Measurements from ENCODE around the gene PRR35.
A peak's percentile ranks its signal among the peaks of the same experiment; 100 is the strongest.

Gene PRR35

DNA sequence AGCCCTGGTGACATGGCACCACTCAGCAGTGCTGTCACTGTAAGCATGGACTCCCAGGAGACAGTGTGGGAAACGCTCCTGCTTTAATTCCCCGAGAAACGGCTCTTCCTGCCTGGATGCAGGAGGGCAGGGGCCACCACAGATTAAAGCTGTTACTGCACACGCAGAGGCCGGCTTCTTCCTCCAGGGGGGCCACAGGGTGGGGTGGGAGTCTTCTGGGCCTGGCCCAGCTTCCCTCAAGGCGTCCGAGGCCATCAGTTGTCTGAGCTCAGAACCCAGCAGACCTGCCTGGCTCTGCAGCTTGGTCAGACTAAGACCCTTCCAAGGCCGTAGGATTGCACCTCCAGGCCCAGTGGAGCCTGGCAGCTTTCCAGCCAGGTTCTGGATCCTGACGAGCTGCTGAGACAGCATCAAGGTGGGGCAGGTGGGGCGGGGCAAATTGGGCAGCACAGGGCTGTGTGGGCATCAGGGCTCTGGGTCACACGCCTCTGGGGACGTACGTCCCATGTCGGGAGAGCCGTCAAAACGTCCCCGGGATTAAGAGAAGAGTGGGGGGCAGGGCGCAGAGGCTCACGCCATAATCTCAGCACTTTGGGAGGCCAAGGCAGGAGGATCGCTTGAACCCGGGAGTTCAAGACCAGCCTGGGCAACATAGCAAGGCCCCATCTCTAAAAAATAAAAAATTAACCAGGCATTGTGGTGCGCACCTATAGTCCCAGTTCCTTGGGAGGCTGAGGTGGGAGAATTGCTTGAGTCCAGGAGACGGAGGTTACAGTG lies 37.7 kb upstream of the PRR35 start:
- Histone ChIP-seq H3K27me3 (ENCODE audit: insufficient read depth, low read depth, severe bottlenecking) (no peaks in the 10 kb centered on the region), H3K4me3 (ENCODE audit: low read depth, low read length) (no peak overlapping the region), H3K27ac (no peak overlapping the region; the same call in 1 of the 2 replicates), H3K9me3 (ENCODE audit: severe bottlenecking) (no peaks in the 10 kb centered on the region), H3K36me3 (peaks cover 27% of the 10 kb centered on the region)
- TF ChIP-seq, protein P1, sequence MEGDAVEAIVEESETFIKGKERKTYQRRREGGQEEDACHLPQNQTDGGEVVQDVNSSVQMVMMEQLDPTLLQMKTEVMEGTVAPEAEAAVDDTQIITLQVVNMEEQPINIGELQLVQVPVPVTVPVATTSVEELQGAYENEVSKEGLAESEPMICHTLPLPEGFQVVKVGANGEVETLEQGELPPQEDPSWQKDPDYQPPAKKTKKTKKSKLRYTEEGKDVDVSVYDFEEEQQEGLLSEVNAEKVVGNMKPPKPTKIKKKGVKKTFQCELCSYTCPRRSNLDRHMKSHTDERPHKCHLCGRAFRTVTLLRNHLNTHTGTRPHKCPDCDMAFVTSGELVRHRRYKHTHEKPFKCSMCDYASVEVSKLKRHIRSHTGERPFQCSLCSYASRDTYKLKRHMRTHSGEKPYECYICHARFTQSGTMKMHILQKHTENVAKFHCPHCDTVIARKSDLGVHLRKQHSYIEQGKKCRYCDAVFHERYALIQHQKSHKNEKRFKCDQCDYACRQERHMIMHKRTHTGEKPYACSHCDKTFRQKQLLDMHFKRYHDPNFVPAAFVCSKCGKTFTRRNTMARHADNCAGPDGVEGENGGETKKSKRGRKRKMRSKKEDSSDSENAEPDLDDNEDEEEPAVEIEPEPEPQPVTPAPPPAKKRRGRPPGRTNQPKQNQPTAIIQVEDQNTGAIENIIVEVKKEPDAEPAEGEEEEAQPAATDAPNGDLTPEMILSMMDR (IDR thresholded peaks at IDR 0.05; ENCODE audit: low read depth, low read length): no peak
- no peak for DNase-seq

DNA sequence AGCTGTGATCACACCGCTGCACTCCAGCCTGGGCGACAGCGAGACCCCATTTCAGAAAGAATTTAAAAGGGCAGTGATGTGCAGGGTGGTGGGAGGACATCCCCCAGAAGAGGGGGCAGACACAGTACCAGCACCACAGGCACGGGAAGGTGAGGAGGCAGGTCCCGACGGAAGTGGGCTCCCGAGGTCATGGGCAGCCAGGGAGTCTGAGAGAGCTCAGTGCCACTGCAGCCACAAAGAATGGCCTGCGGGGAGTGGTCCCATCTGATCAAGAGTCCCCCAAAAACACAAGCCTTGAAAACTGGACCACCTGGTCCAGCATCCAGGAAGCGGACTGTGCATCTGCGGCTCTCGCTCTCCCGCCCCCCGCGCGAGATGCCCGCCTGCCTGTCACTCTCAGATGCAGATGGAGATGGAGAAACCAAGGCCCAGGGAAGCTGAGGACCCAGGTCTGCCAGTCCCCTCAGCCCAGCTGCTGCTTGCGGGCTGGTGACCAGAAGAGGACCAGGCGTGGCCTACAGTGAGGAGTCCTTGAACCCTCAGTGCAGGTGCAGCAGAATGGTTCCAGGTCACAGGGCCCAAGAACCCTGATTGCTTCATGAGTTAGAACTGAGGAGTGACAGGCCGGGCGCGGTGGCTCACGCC lies 37.0 kb upstream of the PRR35 start:
- peaks cover 27% of the 10 kb centered on the region for H3K36me3 ChIP-seq
- H3K9me3 ChIP-seq (ENCODE audit: severe bottlenecking): no peaks in the 10 kb centered on the region
- no peak overlapping the region for H3K4me3 ChIP-seq (ENCODE audit: low read depth, low read length)
- no peak for DNase-seq
- H3K27ac ChIP-seq: no peak overlapping the region
- TF ChIP-seq, protein P1 (IDR thresholded peaks at IDR 0.05; ENCODE audit: low read depth, low read length): no peak
- no peaks in the 10 kb centered on the region for H3K27me3 ChIP-seq (ENCODE audit: insufficient read depth, low read depth, severe bottlenecking)

DNA sequence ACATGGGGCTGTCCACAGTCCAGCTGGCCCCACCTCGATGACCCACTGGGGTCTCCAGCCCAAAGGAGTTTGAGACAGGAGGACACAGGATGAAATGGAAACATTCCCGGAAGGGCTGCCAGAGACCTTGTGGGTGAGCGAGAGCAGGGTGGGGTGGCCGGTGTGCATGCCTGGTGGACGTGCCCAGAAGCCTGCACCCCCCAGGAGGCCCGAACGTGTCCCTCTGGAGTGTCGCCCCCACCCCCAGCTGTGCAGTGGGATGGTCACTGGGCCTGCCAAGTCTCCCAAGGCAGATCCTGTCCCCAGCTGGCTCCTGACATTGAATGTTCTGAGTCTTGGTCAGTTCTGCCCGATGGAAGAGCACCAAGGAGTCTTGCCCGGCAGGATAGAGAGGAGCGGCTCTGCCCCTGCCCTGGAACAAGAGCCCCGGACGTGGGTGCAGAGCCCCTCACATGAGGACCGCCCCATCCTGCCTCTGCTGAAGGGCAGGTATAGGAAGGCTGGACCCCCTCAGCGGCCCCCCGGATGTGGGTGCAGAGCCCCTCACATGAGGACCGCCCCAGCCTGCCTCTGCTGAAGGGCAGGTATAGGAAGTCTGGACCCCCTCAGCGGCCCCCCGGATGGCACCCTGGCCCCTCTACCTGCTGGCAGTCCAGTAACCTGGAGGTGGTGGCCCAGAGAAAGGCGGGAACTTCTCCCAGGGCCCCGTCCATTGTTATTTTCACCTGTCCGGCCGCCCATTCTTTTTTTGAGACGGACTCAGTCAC lies 35.7 kb upstream of the PRR35 start:
- H3K27ac ChIP-seq: no peak overlapping the region

DNA sequence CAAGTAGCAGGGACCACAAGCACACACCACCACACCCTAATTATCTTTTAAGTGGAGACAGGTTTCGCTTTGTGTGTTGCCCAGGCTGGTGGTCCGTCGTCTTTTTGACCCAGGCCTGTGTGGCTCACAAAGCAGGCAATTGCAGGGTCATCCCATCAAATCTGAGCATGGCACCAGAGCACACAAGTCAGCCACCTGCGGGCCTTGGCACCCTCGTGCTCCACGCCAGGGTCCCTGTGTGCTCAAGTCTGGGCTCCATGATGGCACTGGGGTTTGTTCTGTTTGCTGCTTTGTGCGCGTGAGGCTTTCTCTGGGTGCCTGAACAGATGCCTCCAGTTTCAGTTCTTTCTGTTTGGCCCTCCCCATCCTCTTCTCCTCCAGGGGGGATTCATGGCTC lies 35.1 kb upstream of the PRR35 start:
- TF ChIP-seq, protein P1 (IDR thresholded peaks at IDR 0.05; ENCODE audit: low read depth, low read length): no peak
- Histone ChIP-seq H3K9me3 (ENCODE audit: severe bottlenecking) (no peaks in the 10 kb centered on the region), H3K36me3 (peaks cover 25% of the 10 kb centered on the region), H3K4me3 (ENCODE audit: low read depth, low read length) (no peak overlapping the region), H3K27ac (no peak overlapping the region), H3K27me3 (ENCODE audit: insufficient read depth, low read depth, severe bottlenecking) (no peaks in the 10 kb centered on the region)
- no peak for DNase-seq

More for the DNA sequence above, 35.7 kb upstream of the PRR35 start:
- peaks cover 21% of the 10 kb centered on the region for H3K36me3 ChIP-seq
- H3K9me3 ChIP-seq (ENCODE audit: severe bottlenecking): no peaks in the 10 kb centered on the region
- no peak overlapping the region for H3K4me3 ChIP-seq (ENCODE audit: low read depth, low read length)
- H3K27me3 ChIP-seq (ENCODE audit: insufficient read depth, low read depth, severe bottlenecking): no peaks in the 10 kb centered on the region
- no peak for DNase-seq
- TF ChIP-seq, protein P1 (IDR thresholded peaks at IDR 0.05; ENCODE audit: low read depth, low read length): no peak

DNA sequence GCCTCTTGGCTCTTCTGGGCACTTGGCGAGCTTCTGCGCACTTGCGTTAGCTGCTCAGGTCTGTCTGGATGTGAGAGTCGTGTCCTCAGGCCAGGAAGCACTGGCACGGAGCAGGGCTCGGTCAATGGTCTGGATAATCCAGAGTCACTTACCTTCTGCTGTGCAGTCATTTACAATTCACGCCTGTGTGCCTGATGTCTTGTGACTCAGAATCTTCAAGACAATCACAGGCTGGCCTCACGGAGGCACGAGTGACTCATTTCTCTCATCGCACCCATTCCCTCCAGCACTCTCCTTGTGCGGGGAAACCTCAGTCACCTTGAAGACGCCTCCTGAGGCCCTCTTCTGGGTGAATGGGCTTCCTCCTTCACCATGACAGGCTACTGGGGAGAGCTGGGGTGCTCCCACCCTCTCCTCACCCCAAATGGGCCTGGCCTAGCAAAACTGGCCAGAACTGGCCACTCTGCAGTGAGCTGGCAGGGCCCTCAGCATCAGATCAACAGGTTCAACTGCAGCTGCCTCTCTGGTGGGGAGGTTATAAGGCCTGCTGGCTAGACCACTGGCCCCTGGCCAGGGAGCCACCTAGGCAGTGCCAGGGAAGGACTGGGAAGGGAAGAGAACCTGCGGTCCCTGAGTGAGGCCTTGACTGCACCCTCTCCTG lies 34.5 kb upstream of the PRR35 start:
- Histone ChIP-seq H3K4me3 (ENCODE audit: low read depth, low read length) (peak overlapping the region; percentile 86; the same call in 1 of the 2 replicates), H3K36me3 (peaks cover 25% of the 10 kb centered on the region), H3K27ac (no peak overlapping the region; the same call in 1 of the 2 replicates), H3K27me3 (ENCODE audit: insufficient read depth, low read depth, severe bottlenecking) (no peaks in the 10 kb centered on the region), H3K9me3 (ENCODE audit: severe bottlenecking) (no peaks in the 10 kb centered on the region)
- no peak for DNase-seq
- TF ChIP-seq, protein P1 (IDR thresholded peaks at IDR 0.05; ENCODE audit: low read depth, low read length): no peak
